CD4-positive, alpha-beta memory T cell (primary cell): ENCODE measurements around the gene ATP9B. TPM values are rescaled to one million over a fixed set of nuclear protein-coding genes. Genes with fewer than 3 reads are reported as not detected.
A peak's percentile ranks its signal among the peaks of the same experiment; 100 is the strongest.

ENCODE experiments used
- CTCF ChIA-PET: fragments of 350-600 bp; sonication (Branson Sonifier 250); formaldehyde crosslinking; loops from one replicate; lab custom pipeline; 2021; ENCODE audit warnings: inconsistent platforms; ENCODE audit not compliant: partially characterized antibody; lab: Charles Lee
- POLR2A ChIA-PET: fragments of 350-600 bp; sonication (Branson Sonifier 250); formaldehyde crosslinking; loops from one replicate; lab custom pipeline; 2021; ENCODE audit not compliant: partially characterized antibody; lab: Charles Lee
- DNase-seq, 5 donors: peaks; one replicate each; pipeline versions ENCODE4 v3.0.0 to v3.0.0-alpha.2; 2020 to 2022; ENCODE audit warnings: mixed read lengths in 1 of 5
- H3K27ac ChIP-seq: one replicate; pipeline ENCODE4 v1.7.0; 2013; ENCODE audit warnings: low read depth, low read length
- H3K27me3 ChIP-seq: 2 replicates; pipeline ENCODE4 v1.7.0; 2013; ENCODE audit warnings: mild to moderate bottlenecking, low read length, moderate library complexity; ENCODE audit not compliant: insufficient read depth
- H3K36me3 ChIP-seq: 2 replicates; pipeline ENCODE4 v1.7.0; 2013; ENCODE audit warnings: mild to moderate bottlenecking, low read length, moderate library complexity; ENCODE audit not compliant: insufficient read depth
- H3K4me1 ChIP-seq: 2 replicates; pipeline ENCODE4 v1.7.0; 2013; ENCODE audit warnings: mild to moderate bottlenecking, low read length, moderate library complexity; ENCODE audit not compliant: insufficient read depth
- H3K4me3 ChIP-seq, 2 donors: one replicate each; pipeline ENCODE4 v1.7.0; 2013; ENCODE audit warnings: low read length in 2 of 2, mild to moderate bottlenecking in 1 of 2
- H3K9me3 ChIP-seq, 2 donors: one replicate each; pipeline ENCODE4 v1.7.0; 2013; ENCODE audit warnings: low read length in 2 of 2, control low read depth in 1 of 2; ENCODE audit not compliant: control insufficient read depth in 1 of 2
- H3K27ac Mint-ChIP-seq, 7 donors: one replicate each; pipeline ENCODE4 v1.8.0; 2020 to 2021; ENCODE audit warnings: mixed read lengths in 7 of 7, mild to moderate bottlenecking in 6 of 7, inconsistent platforms in 3 of 7, moderate library complexity in 3 of 7
- H3K27me3 Mint-ChIP-seq, 2 donors: one replicate each; pipeline ENCODE4 v1.8.0; 2020 to 2021; ENCODE audit warnings: mixed read lengths in 2 of 2
- H3K36me3 Mint-ChIP-seq, 2 donors: one replicate each; pipeline ENCODE4 v1.8.0; 2020 to 2021; ENCODE audit warnings: mixed read lengths in 2 of 2, inconsistent platforms in 1 of 2, mild to moderate bottlenecking in 1 of 2
- H3K4me1 Mint-ChIP-seq, 4 donors: one replicate each; pipeline ENCODE4 v1.8.0; 2020 to 2021; ENCODE audit warnings: mixed read lengths in 4 of 4, mild to moderate bottlenecking in 1 of 4
- H3K4me3 Mint-ChIP-seq, 8 donors: one replicate each; pipeline ENCODE4 v1.8.0; 2020 to 2021; ENCODE audit warnings: mixed read lengths in 8 of 8, mild to moderate bottlenecking in 7 of 8, moderate library complexity in 6 of 8, inconsistent platforms in 3 of 8
- H3K9me3 Mint-ChIP-seq, 8 donors: one replicate each; pipeline ENCODE4 v1.8.0; 2020 to 2021; ENCODE audit warnings: mixed read lengths in 8 of 8, mild to moderate bottlenecking in 5 of 8, inconsistent platforms in 3 of 8, moderate library complexity in 1 of 8
- intact Hi-C: fragments of 100-400 bp; cut with micrococcal nuclease; formaldehyde crosslinking; loops from one replicate; pipeline ENCODE4 v1.15.1; 2023
- polyA plus RNA-seq, 2 donors: library from polyadenylated mRNA; unstranded; fragments of 300-500 nt; fragmentation: Illumina TruSeq; gene quantifications; one replicate each; pipeline ENCODE4 v1.2.3, GENCODE V29; 2021
- total RNA-seq, 2 experiments: library from RNA; stranded (reverse); gene quantifications; one replicate each; pipeline ENCODE4 v1.2.3, GENCODE V29; 2021

Gene ATP9B
- total and polyA plus RNA-seq, 4 experiments from 2014 or later, result 11.8 to 76.4 (median 49.9) TPM

DNA sequence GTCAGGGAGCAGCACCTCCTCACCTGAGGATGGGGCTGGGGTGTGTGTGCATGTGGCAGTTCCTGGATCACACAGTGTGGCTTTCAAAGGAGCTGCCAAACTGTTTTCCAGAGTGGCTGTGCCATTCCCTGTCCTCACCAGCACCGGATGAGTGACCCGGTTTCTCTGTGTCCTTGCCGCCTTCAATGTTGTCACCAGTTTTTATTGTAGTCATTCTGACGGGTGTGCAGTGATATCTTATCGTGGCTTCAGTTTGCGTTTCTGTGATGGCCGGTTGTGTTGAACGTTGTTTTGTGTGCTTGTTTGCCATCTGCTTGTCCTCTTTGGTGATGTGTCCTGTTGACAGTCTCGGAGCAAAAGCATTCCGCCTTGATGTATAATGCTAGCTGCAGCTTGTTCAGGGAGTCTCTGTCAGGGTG is 108.9 kb downstream of the ATP9B start:
- Histone ChIP-seq H3K4me1 (no peaks in the 10 kb centered on the region), H3K27me3 (no peaks in the 10 kb centered on the region), H3K9me3 (no peaks in the 10 kb centered on the region), H3K36me3 (no peaks in the 10 kb centered on the region), H3K4me3 (no peak overlapping the region), H3K27ac (no peak overlapping the region)
- H3K4me1 Mint-ChIP-seq, result peaks cover 5 to 18% (median 10%) of the 10 kb centered on the region in 4 donors
- POLR2A ChIA-PET, result no interaction called here
- H3K36me3 Mint-ChIP-seq, result peaks cover 49 to 67% of the 10 kb centered on the region in 2 donors
- no peaks in the 10 kb centered on the region for H3K9me3 Mint-ChIP-seq
- no peaks in the 10 kb centered on the region for H3K27me3 Mint-ChIP-seq
- peak overlapping the region in 1 of 7 donors; percentile 48 for H3K27ac Mint-ChIP-seq
- H3K4me3 Mint-ChIP-seq, result no peak overlapping the region
- CTCF ChIA-PET, result no interaction called here
- no peak for DNase-seq
- intact Hi-C loops, result no loop called here

DNA sequence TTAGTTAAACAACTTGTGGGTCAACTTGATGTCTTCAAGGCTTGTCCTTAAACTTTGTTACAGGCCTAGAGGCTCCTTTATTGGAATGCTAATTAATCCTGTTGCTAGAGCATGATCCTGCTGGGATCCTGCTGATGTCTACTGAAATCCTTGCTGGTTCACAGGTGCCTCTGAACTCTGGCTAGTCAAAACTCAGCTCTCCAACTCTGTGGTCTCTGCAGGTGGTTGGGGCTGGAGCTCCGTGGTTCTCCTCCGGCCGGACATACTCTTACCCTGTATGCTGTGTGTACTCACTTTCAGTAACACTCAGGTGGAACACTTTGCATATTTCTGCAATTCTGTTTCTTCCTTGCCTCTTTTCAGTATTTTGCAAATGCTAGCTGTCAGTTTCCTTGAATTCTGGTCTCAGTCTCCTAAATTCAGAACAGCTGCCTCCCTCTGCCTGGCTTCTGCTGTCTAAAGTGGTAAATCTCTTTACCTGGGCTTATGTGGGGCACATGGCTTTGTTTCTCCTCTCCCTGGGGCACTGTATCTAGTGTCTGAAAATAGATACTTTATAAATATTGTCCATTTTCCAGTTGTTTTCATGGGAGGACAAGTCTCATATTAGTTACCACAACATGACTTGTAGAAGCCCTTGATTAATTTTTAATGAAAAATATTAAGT is 113.0 kb downstream of the ATP9B start:
- Histone ChIP-seq H3K9me3 (no peaks in the 10 kb centered on the region), H3K27ac (no peak overlapping the region), H3K27me3 (no peaks in the 10 kb centered on the region), H3K4me3 (no peak overlapping the region), H3K36me3 (peaks cover 5% of the 10 kb centered on the region), H3K4me1 (no peaks in the 10 kb centered on the region)
- POLR2A ChIA-PET, result no interaction called here
- DNase-seq, result no peak
- peak overlapping the region in 1 of 7 donors; percentile 74 for H3K27ac Mint-ChIP-seq
- no peak overlapping the region for H3K4me3 Mint-ChIP-seq
- intact Hi-C loops, result no loop called here
- H3K36me3 Mint-ChIP-seq, result peaks cover 43 to 56% of the 10 kb centered on the region in 2 donors
- CTCF ChIA-PET, result no interaction called here
- H3K27me3 Mint-ChIP-seq, result no peaks in the 10 kb centered on the region
- no peaks in the 10 kb centered on the region for H3K9me3 Mint-ChIP-seq
- H3K4me1 Mint-ChIP-seq, result peaks cover 5 to 18% (median 9%) of the 10 kb centered on the region in 4 donors

DNA sequence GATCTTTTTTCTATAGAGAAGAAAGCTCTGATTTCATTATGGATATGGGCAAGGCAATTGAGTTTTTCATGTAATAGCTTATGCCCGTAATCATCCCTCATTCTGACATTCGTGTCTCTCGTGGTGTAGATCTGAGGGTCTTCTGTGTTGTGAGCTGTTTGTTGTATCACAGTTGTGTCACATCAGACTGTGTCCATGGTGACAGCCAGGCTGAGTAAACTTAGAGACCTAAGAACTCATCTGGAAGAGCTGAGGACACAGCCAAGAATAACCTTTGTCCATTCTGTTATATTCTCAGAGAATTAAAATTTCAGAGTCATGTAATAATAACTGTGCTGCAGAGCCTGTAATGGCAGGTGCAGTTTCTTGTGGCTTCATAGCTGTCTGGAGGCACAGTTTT is 116.5 kb downstream of the ATP9B start:
- no peak overlapping the region for H3K4me3 ChIP-seq
- POLR2A ChIA-PET, result interaction anchor here (2.1 kb wide), 1 partner anchor 10 kb away, joined by 6 read pairs; no protein-coding TSS in a partner anchor
- no peaks in the 10 kb centered on the region for H3K4me1 ChIP-seq
- intact Hi-C loops, result no loop called here
- no peaks in the 10 kb centered on the region for H3K27me3 Mint-ChIP-seq
- H3K27ac ChIP-seq, result no peak overlapping the region
- peaks cover 0 to 15% (median 3%) of the 10 kb centered on the region in 4 donors for H3K4me1 Mint-ChIP-seq
- H3K4me3 Mint-ChIP-seq, result no peak overlapping the region
- no peak overlapping the region for H3K27ac Mint-ChIP-seq
- H3K9me3 ChIP-seq, result no peaks in the 10 kb centered on the region
- CTCF ChIA-PET, result no interaction called here
- H3K27me3 ChIP-seq, result no peaks in the 10 kb centered on the region
- H3K36me3 Mint-ChIP-seq, result peaks cover 33 to 34% of the 10 kb centered on the region in 2 donors
- no peak for DNase-seq
- H3K36me3 ChIP-seq, result peaks cover 9% of the 10 kb centered on the region
- no peaks in the 10 kb centered on the region for H3K9me3 Mint-ChIP-seq

DNA sequence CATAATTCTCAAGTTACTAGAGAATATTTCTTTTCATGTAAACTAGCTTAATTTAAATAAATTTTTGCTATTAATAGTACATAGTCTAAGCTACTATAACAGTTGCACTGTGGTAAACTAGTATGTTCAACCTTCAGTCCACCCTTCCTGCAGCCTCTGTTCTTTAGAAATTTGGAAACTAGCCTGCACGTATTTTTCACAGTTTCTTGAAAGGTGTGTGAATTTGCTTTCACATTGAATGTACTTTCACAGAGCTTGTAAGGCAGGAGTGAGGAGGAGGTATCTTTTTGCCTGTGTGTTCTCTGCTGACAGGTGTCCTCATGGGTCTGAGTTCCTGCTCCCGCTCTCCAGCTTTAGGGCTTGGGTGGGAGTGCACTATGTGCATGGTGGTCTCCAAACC is 117.5 kb downstream of the ATP9B start:
- no peak overlapping the region for H3K4me3 ChIP-seq
- no peak overlapping the region for H3K27ac ChIP-seq
- Mint-ChIP-seq H3K9me3 (no peaks in the 10 kb centered on the region), H3K4me1 (peaks cover 0 to 11% (median 3%) of the 10 kb centered on the region in 4 donors), H3K27ac (peak overlapping the region in 2 of 7 donors; percentile 52 to 73), H3K36me3 (peaks cover 35 to 41% of the 10 kb centered on the region in 2 donors), H3K27me3 (no peaks in the 10 kb centered on the region), H3K4me3 (no peak overlapping the region)
- H3K36me3 ChIP-seq, result peaks cover 9% of the 10 kb centered on the region
- no peaks in the 10 kb centered on the region for H3K4me1 ChIP-seq
- no peaks in the 10 kb centered on the region for H3K27me3 ChIP-seq
- no peak for DNase-seq
- H3K9me3 ChIP-seq, result no peaks in the 10 kb centered on the region
- intact Hi-C loops, result no loop called here
- ChIA-PET CTCF (no interaction called here), POLR2A (interaction anchor here (2.1 kb wide), 1 partner anchor 9 kb away, joined by 6 read pairs; no protein-coding TSS in a partner anchor)

DNA sequence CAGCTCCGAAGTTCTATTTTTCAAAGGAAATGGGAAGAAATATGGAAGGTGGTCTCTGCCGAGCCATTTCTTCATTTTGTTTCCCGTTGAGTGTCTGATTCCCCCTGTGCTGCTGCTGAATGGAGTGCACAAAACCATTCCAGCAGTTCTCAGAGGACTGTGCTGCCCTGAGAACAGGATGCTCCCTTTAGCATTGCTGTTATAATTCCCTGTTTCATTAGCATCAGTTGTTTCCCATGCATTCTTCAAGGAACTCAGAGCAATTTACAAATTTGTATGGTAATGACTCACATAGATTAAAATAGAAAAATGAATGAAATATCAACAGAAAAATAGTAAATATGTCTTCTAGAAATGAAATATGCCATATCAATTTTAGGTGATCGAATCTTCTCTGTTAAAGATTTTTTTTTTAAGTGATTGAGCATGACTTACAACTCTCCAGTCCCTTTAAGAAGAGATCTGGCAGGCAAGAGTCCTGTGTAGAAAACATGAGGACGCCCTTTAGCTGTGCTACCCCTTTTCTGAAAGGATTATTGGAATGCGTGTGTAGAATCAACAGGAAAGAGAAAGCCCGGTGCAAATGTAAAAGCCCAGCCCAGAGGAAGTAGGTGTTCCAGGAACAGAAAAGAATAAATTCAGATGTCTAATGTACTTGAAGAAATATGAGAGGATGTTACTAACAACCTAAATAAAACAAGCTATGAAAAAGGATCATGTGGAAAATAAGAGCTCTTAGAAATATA is 118.5 kb downstream of the ATP9B start:
- Histone ChIP-seq H3K27me3 (no peaks in the 10 kb centered on the region), H3K4me1 (no peaks in the 10 kb centered on the region), H3K36me3 (peaks cover 9% of the 10 kb centered on the region), H3K9me3 (no peaks in the 10 kb centered on the region), H3K4me3 (no peak overlapping the region), H3K27ac (no peak overlapping the region)
- H3K4me3 Mint-ChIP-seq, result no peak overlapping the region
- no peaks in the 10 kb centered on the region for H3K9me3 Mint-ChIP-seq
- ChIA-PET CTCF (interaction anchor here (1.2 kb wide), 1 partner anchor 11 kb away, joined by 3 read pairs; no protein-coding TSS in a partner anchor), POLR2A (interaction anchor here (2.1 kb wide), 1 partner anchor 8 kb away, joined by 6 read pairs; no protein-coding TSS in a partner anchor)
- H3K36me3 Mint-ChIP-seq, result peaks cover 35 to 44% of the 10 kb centered on the region in 2 donors
- intact Hi-C loops, result no loop called here
- no peak overlapping the region for H3K27ac Mint-ChIP-seq
- peaks cover 0 to 4% (median 1%) of the 10 kb centered on the region in 4 donors for H3K4me1 Mint-ChIP-seq
- no peaks in the 10 kb centered on the region for H3K27me3 Mint-ChIP-seq
- DNase-seq, result no peak

DNA sequence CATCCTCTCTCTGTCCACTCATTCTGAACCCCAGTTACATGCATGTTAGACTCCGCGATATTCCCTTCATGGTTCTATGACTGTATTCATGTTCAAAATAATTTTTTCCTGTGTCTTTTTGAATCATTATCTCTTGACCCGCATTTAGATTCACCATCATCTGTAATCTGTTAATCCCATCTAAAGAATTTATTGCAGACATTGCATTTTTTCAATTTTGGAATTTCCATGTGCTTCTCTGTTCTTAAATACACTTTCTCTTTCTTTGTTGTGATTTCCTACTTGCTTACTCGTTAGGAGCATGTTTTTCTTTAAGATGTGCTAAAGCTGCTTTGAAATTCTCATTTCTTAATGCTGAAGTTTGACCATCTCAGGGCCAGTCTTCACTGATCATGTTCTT is 122.2 kb downstream of the ATP9B start:
- H3K4me1 ChIP-seq, result no peaks in the 10 kb centered on the region
- no peak overlapping the region for H3K27ac Mint-ChIP-seq
- no peak for DNase-seq
- no peak overlapping the region for H3K4me3 Mint-ChIP-seq
- ChIA-PET POLR2A (no interaction called here), CTCF (no interaction called here)
- H3K36me3 ChIP-seq, result peaks cover 22% of the 10 kb centered on the region
- no peaks in the 10 kb centered on the region for H3K27me3 Mint-ChIP-seq
- H3K27ac ChIP-seq, result no peak overlapping the region
- H3K27me3 ChIP-seq, result no peaks in the 10 kb centered on the region
- no peak overlapping the region for H3K4me3 ChIP-seq
- intact Hi-C loops, result no loop called here
- no peaks in the 10 kb centered on the region for H3K9me3 ChIP-seq
- H3K36me3 Mint-ChIP-seq, result peaks cover 31 to 35% of the 10 kb centered on the region in 2 donors
- peaks cover 0 to 4% (median 1%) of the 10 kb centered on the region in 4 donors for H3K4me1 Mint-ChIP-seq
- H3K9me3 Mint-ChIP-seq, result no peaks in the 10 kb centered on the region

DNA sequence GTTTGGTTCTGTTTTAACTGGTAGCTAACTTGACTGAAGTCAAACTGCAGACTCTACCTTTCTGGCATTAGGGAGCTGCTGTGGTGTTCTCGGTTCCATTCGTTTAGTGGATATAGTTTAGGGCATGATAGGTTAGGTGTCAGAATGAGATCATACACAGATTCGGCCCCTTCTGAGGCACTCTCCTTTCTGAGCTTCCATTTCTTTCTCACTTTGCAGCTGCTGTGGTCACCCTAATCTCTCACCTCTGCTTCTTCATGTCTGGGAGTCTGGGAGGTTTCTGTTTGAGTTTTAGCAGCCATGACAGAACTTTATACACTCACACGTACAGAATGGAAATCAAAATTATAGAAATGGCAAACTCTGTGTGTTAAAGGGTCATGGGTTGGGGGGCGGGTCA is 122.8 kb downstream of the ATP9B start:
- peaks cover 19% of the 10 kb centered on the region for H3K36me3 ChIP-seq
- H3K4me1 ChIP-seq, result no peaks in the 10 kb centered on the region
- H3K4me1 Mint-ChIP-seq, result peaks cover 0 to 4% (median 1%) of the 10 kb centered on the region in 4 donors
- H3K36me3 Mint-ChIP-seq, result peaks cover 29 to 33% of the 10 kb centered on the region in 2 donors
- no peak overlapping the region for H3K27ac ChIP-seq
- ChIA-PET CTCF (no interaction called here), POLR2A (no interaction called here)
- no peak overlapping the region for H3K4me3 ChIP-seq
- DNase-seq, result no peak
- no peaks in the 10 kb centered on the region for H3K27me3 Mint-ChIP-seq
- no peak overlapping the region for H3K4me3 Mint-ChIP-seq
- no peaks in the 10 kb centered on the region for H3K9me3 Mint-ChIP-seq
- no peaks in the 10 kb centered on the region for H3K27me3 ChIP-seq
- intact Hi-C loops, result no loop called here
- H3K9me3 ChIP-seq, result no peaks in the 10 kb centered on the region
- no peak overlapping the region for H3K27ac Mint-ChIP-seq
